Right hindlimb (tissue), 1 donor: Measurements from ENCODE around the gene CNGB1.
A peak's percentile ranks its signal among the peaks of the same experiment; 100 is the strongest.

Experiments
- DNase-seq: peaks from one replicate; pipeline ENCODE4 v3.0.0-alpha.2; 2018

Gene CNGB1

GRCh38 chr16:57970319-57970718 is 609 bp downstream of the CNGB1 start:
- DNase-seq = no peak

- DNase-seq = no peak
These were observed 1.3 kb downstream of the CNGB1 start for GRCh38 chr16:57969451-57970123.

GRCh38 chr16:57967916-57968315 is 3.0 kb downstream of the CNGB1 start:
- DNase-seq = no peak

- peak; percentile 4 for DNase-seq
These were observed 3.9 kb downstream of the CNGB1 start for GRCh38 chr16:57966986-57967385.

GRCh38 chr16:57966204-57966771 is 4.6 kb downstream of the CNGB1 start:
- DNase-seq = peak; percentile 11

- no peak for DNase-seq
These were observed 6.7 kb downstream of the CNGB1 start for GRCh38 chr16:57964157-57964700.

- no peak for DNase-seq
These were observed 8.2 kb downstream of the CNGB1 start for GRCh38 chr16:57962756-57963155.

GRCh38 chr16:57962046-57962445 is 8.9 kb downstream of the CNGB1 start:
- DNase-seq = no peak

- DNase-seq = no peak
These were observed 9.4 kb downstream of the CNGB1 start for GRCh38 chr16:57961538-57961937.

GRCh38 chr16:57960826-57961472 is 10.0 kb downstream of the CNGB1 start:
- DNase-seq = no peak

GRCh38 chr16:57960310-57960709 is 10.6 kb downstream of the CNGB1 start:
- no peak for DNase-seq

- DNase-seq = no peak
These were observed 11.1 kb downstream of the CNGB1 start for GRCh38 chr16:57959804-57960203.

GRCh38 chr16:57959121-57959520 is 11.8 kb downstream of the CNGB1 start:
- no peak for DNase-seq

- DNase-seq = no peak
These were observed 12.4 kb downstream of the CNGB1 start for GRCh38 chr16:57958544-57958943.

GRCh38 chr16:57957673-57958392 is 13.1 kb downstream of the CNGB1 start:
- no peak for DNase-seq

GRCh38 chr16:57956924-57957672 is 13.8 kb downstream of the CNGB1 start:
- DNase-seq = no peak

GRCh38 chr16:57956270-57956808 is 14.6 kb downstream of the CNGB1 start:
- DNase-seq = no peak

- no peak for DNase-seq
These were observed 15.2 kb downstream of the CNGB1 start for GRCh38 chr16:57955572-57956188.

- DNase-seq = no peak
These were observed 17.1 kb downstream of the CNGB1 start for GRCh38 chr16:57953857-57954256.

- DNase-seq = no peak
These were observed 18.0 kb downstream of the CNGB1 start for GRCh38 chr16:57952909-57953308.

- no peak for DNase-seq
These were observed 19.5 kb downstream of the CNGB1 start for GRCh38 chr16:57951204-57951960.
